HEK293 (cell line): ENCODE measurements around the gene NFXL1.

Experiments used
- GFI1B ChIP-seq: fragments of 450-650 bp; formaldehyde crosslinking; IDR thresholded peaks from 2 replicates; pipeline ENCODE4 v1.5.1; 2016; ENCODE audit warnings: missing biosample characterization, missing genetic modification characterization
- GLIS2 ChIP-seq: fragments of 450-650 bp; formaldehyde crosslinking; IDR thresholded peaks from 2 replicates; pipeline ENCODE4 v1.5.1; 2016; ENCODE audit warnings: missing biosample characterization, missing genetic modification characterization
- HIC1 ChIP-seq: fragments of 450-650 bp; formaldehyde crosslinking; IDR thresholded peaks from 2 replicates; pipeline ENCODE4 v1.5.1; 2016; ENCODE audit warnings: missing biosample characterization, missing genetic modification characterization
- HOXD13 ChIP-seq: sonication (generic); formaldehyde crosslinking; IDR thresholded peaks from 2 replicates; pipeline ENCODE4 v1.8.0; 2022; ENCODE audit warnings: missing genetic modification reagents, borderline replicate concordance
- KLF8 ChIP-seq: fragments of 450-650 bp; formaldehyde crosslinking; IDR thresholded peaks from 2 replicates; pipeline ENCODE4 v1.5.1; 2016; ENCODE audit warnings: missing biosample characterization, missing genetic modification characterization
- KLF9 ChIP-seq: fragments of 450-650 bp; formaldehyde crosslinking; IDR thresholded peaks from 2 replicates; pipeline ENCODE4 v1.5.1; 2016; ENCODE audit warnings: missing biosample characterization, missing genetic modification characterization, low read depth
- MZF1 ChIP-seq: fragments of 450-650 bp; formaldehyde crosslinking; IDR thresholded peaks from 2 replicates; pipeline ENCODE4 v1.5.1; 2017; ENCODE audit warnings: missing biosample characterization, missing genetic modification characterization, borderline replicate concordance
- REPIN1 ChIP-seq: fragments of 450-650 bp; formaldehyde crosslinking; IDR thresholded peaks from 2 replicates; pipeline ENCODE4 v1.5.1; 2017; ENCODE audit warnings: missing biosample characterization, missing genetic modification characterization, low read depth
- SCRT2 ChIP-seq: fragments of 450-650 bp; formaldehyde crosslinking; IDR thresholded peaks from 2 replicates; pipeline ENCODE4 v1.5.1; 2016; ENCODE audit warnings: missing biosample characterization, missing genetic modification characterization
- YY1 ChIP-seq: fragments of 450-650 bp; formaldehyde crosslinking; IDR thresholded peaks from 2 replicates; pipeline ENCODE4 v1.5.1; 2018; ENCODE audit warnings: missing biosample characterization, missing genetic modification characterization
- ZBTB10 ChIP-seq: fragments of 450-650 bp; formaldehyde crosslinking; IDR thresholded peaks from 2 replicates; pipeline ENCODE4 v1.5.1; 2016; ENCODE audit warnings: missing biosample characterization, missing genetic modification characterization
- ZFP69B ChIP-seq: fragments of 450-650 bp; formaldehyde crosslinking; IDR thresholded peaks from 2 replicates; pipeline ENCODE4 v1.5.1; 2016; ENCODE audit warnings: missing biosample characterization, missing genetic modification characterization
- ZNF146 ChIP-seq: fragments of 450-650 bp; formaldehyde crosslinking; IDR thresholded peaks from 2 replicates; pipeline ENCODE4 v1.5.1; 2016; ENCODE audit warnings: missing biosample characterization, missing genetic modification characterization
- ZNF155 ChIP-seq: fragments of 450-650 bp; formaldehyde crosslinking; IDR thresholded peaks from 2 replicates; pipeline ENCODE4 v1.5.1; 2016; ENCODE audit warnings: missing biosample characterization, missing genetic modification characterization
- ZNF223 ChIP-seq: fragments of 450-650 bp; formaldehyde crosslinking; IDR thresholded peaks from 2 replicates; pipeline ENCODE4 v1.5.1; 2016; ENCODE audit warnings: missing biosample characterization, missing genetic modification characterization
- ZNF311 ChIP-seq: fragments of 450-650 bp; formaldehyde crosslinking; IDR thresholded peaks from 2 replicates; pipeline ENCODE4 v1.5.1; 2017; ENCODE audit warnings: missing biosample characterization, missing genetic modification characterization, borderline replicate concordance
- ZNF423 ChIP-seq: fragments of 450-650 bp; formaldehyde crosslinking; IDR thresholded peaks from 2 replicates; pipeline ENCODE4 v1.5.1; 2016; ENCODE audit warnings: missing biosample characterization, missing genetic modification characterization
- ZNF433 ChIP-seq: fragments of 450-650 bp; formaldehyde crosslinking; IDR thresholded peaks from 2 replicates; pipeline ENCODE4 v1.5.1; 2016; ENCODE audit warnings: missing biosample characterization, missing genetic modification characterization, low read depth
- ZNF488 ChIP-seq: fragments of 450-650 bp; formaldehyde crosslinking; IDR thresholded peaks from 2 replicates; pipeline ENCODE4 v1.5.1; 2016; ENCODE audit warnings: missing biosample characterization, missing genetic modification characterization
- ZNF510 ChIP-seq: fragments of 450-650 bp; formaldehyde crosslinking; IDR thresholded peaks from 2 replicates; pipeline ENCODE4 v1.5.1; 2018; ENCODE audit warnings: mild to moderate bottlenecking, missing genetic modification characterization, missing biosample characterization; ENCODE audit not compliant: insufficient replicate concordance
- ZNF518A ChIP-seq: fragments of 450-650 bp; formaldehyde crosslinking; conservative IDR thresholded peaks from 2 replicates; pipeline ENCODE4 v1.5.1; 2016; ENCODE audit warnings: low read depth, missing biosample characterization, missing genetic modification characterization
- ZNF561 ChIP-seq: fragments of 450-650 bp; IDR thresholded peaks from 2 replicates; pipeline ENCODE4 v1.5.1; 2018; ENCODE audit warnings: missing biosample characterization, missing genetic modification characterization, borderline replicate concordance
- ZNF600 ChIP-seq: fragments of 450-650 bp; formaldehyde crosslinking; IDR thresholded peaks from 2 replicates; pipeline ENCODE4 v1.5.1; 2016; ENCODE audit warnings: missing biosample characterization, missing genetic modification characterization
- ZNF623 ChIP-seq: fragments of 450-650 bp; formaldehyde crosslinking; IDR thresholded peaks from 2 replicates; pipeline ENCODE4 v1.5.1; 2016; ENCODE audit warnings: missing biosample characterization, missing genetic modification characterization
- ZNF626 ChIP-seq: fragments of 450-650 bp; sonication (Bioruptor Pico); formaldehyde crosslinking; IDR thresholded peaks from 2 replicates; pipeline ENCODE4 v1.5.1; 2018; ENCODE audit warnings: missing biosample characterization, missing genetic modification characterization, inconsistent platforms
- ZNF837 ChIP-seq: fragments of 450-650 bp; formaldehyde crosslinking; IDR thresholded peaks from 2 replicates; pipeline ENCODE4 v1.5.1; 2016; ENCODE audit warnings: missing biosample characterization, missing genetic modification characterization
- ZNF843 ChIP-seq: fragments of 450-650 bp; formaldehyde crosslinking; IDR thresholded peaks from 2 replicates; pipeline ENCODE4 v1.5.1; 2016; ENCODE audit warnings: missing biosample characterization, missing genetic modification characterization

NFXL1 gene

GRCh38 chr4:47914220-47914925 lies at the start of gene NFXL1 (continued):
- TF ChIP-seq SCRT2 (tag by site-specific recombination) (no peak), ZNF843 (no peak), ZNF433 (no peak), ZNF311 (tag by site-specific recombination) (no peak), MZF1 (tag by site-specific recombination) (no peak), GFI1B (no peak), HIC1 (tag by site-specific recombination) (no peak; the same call in 1 of the 2 replicates), KLF9 (0 out of 2 replicates have a peak, but pooled peaks have one; percentile 13), REPIN1 (tag by site-specific recombination) (no peak), ZNF510 (no peak), ZNF488 (tag by site-specific recombination) (no peak), ZFP69B (tag by site-specific recombination) (0 out of 2 replicates have a peak, but pooled peaks have one; percentile 24), YY1 (no peak), ZNF155 (tag by site-specific recombination) (no peak), ZBTB10 (tag by site-specific recombination) (peak; percentile 73), ZNF837 (tag by site-specific recombination) (no peak), HOXD13 (CRISPR knock-in tag) (no peak), GLIS2 (tag by site-specific recombination) (peak; percentile 96), ZNF423 (tag by site-specific recombination) (no peak), ZNF223 (no peak), ZNF561 (peak; percentile 20; the same call in 1 of the 2 replicates), KLF8 (peak; percentile 31; the same call in 1 of the 2 replicates), ZNF146 (no peak), ZNF626 (no peak), ZNF600 (tag by site-specific recombination) (no peak), ZNF518A (tag by site-specific recombination) (0 out of 2 replicates have a peak, but pooled peaks have one; percentile 9), ZNF623 (tag by site-specific recombination) (no peak)
